ENCODE measurements around the gene GASK1B. TPM values are rescaled to one million over a fixed set of nuclear protein-coding genes. Genes with fewer than 3 reads are reported as not detected.

The GASK1B gene
- total and polyA plus RNA-seq, 4 donors: 28.5 to 173 (median 89.0) TPM

- Histone ChIP-seq H3K4me1 (ENCODE audit: control insufficient read depth in 1 of 2, insufficient read depth in 2 of 2, low read length in 2 of 2) (peaks cover 0 to 9% of the 10 kb centered on the region in 2 donors), H3K4me3 (ENCODE audit: low read length in 2 of 2) (no peak overlapping the region), H3K27me3 (ENCODE audit: control insufficient read depth in 1 of 2, insufficient read depth in 2 of 2, low read length in 1 of 2) (no peaks in the 10 kb centered on the region), H3K27ac (ENCODE audit: low read depth in 1 of 2, low read length in 2 of 2) (peak overlapping the region; percentile 89 to 98), H3K9me3 (ENCODE audit: control insufficient read depth, low read length) (no peaks in the 10 kb centered on the region), H3K36me3 (ENCODE audit: control insufficient read depth in 1 of 2, insufficient read depth in 2 of 2, low read length in 1 of 2) (no peaks in the 10 kb centered on the region)
- ATAC-seq (ENCODE audit: low FRiP score) (peak; percentile 61), DNase-seq (no peak)
- 20% methylated on average over 3 of the region's 3 CpGs for WGBS, 2 donors
- intact Hi-C loops (cut with DNase I): no loop called here
Measured at GRCh38 chr4:158193171-158193749, 20.4 kb upstream of the GASK1B start.

DNA sequence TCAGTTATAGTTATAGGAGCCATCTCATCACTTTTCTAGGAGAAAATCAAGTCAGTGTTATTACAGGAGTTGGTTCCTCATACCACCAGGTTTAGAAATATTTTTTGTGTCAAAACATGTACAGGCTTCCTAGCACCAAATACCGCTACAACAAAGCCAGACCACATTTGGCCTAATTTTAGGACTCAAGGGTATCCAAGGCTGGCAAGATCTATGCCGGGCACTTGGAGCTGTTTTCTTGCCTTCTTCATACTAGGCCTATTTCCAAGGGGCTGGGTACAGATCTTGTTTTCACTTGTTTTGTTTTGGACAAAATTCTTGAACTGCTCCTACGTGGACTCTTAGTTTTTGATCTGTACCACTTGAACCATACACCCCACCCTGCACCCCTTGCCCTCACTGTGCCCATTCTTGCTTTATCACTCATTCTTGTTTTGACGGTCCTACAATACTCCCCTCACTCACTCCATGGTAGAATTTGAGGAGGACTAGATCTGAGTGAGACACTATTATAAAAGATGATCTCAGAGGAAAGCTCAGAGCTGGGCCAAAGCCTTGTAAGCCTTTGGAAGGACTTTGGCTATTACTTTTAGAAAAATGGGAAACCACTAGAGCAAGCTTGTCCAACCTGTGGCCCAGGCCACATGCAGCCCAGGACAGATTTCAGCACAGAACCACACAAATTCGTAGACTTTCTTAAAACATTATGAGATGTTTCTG, 19.8 kb upstream of the GASK1B start:
- intact Hi-C loops (cut with DNase I): no loop called here
- H3K9me3 ChIP-seq (ENCODE audit: control insufficient read depth, low read length): no peaks in the 10 kb centered on the region
- peak overlapping the region; percentile 77 to 98 for H3K27ac ChIP-seq (ENCODE audit: low read depth in 1 of 2, low read length in 2 of 2)
- H3K4me3 ChIP-seq (ENCODE audit: low read length in 2 of 2): no peak overlapping the region
- 7 to 9% methylated on average over 5 of the region's 5 CpGs for WGBS, 2 donors
- no peaks in the 10 kb centered on the region for H3K27me3 ChIP-seq (ENCODE audit: control insufficient read depth in 1 of 2, insufficient read depth in 2 of 2, low read length in 1 of 2)
- H3K4me1 ChIP-seq (ENCODE audit: control insufficient read depth in 1 of 2, insufficient read depth in 2 of 2, low read length in 2 of 2): peaks cover 0 to 9% of the 10 kb centered on the region in 2 donors
- DNase-seq (no peak), ATAC-seq (ENCODE audit: low FRiP score) (peak; percentile 75)
- no peaks in the 10 kb centered on the region for H3K36me3 ChIP-seq (ENCODE audit: control insufficient read depth in 1 of 2, insufficient read depth in 2 of 2, low read length in 1 of 2)

DNA sequence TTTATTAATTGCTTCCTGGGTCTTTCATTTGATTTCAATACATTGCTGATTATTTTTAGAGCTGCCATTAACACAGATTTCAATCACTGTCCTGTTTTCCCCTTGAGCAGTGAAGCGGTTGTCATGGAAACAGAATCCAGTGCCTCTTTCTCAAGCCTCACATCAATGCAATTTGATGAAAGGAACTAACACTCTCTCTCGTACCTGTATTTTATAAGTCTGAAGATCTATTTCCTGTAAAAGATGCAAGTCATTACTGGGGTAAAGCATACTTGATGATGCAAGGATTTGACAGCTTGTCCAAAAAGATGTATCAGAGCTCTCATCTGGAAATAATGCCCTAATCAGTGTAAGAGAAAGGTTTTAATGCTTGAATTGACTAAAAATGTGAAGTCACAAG, 17.9 kb upstream of the GASK1B start:
- no peaks in the 10 kb centered on the region for H3K9me3 ChIP-seq (ENCODE audit: control insufficient read depth, low read length)
- no peak overlapping the region for H3K4me3 ChIP-seq (ENCODE audit: low read length in 2 of 2)
- peaks cover 0 to 9% of the 10 kb centered on the region in 2 donors for H3K4me1 ChIP-seq (ENCODE audit: control insufficient read depth in 1 of 2, insufficient read depth in 2 of 2, low read length in 2 of 2)
- WGBS, 2 donors: 95% methylated on average over 2 of the region's 2 CpGs
- intact Hi-C loops (cut with DNase I): no loop called here
- H3K27me3 ChIP-seq (ENCODE audit: control insufficient read depth in 1 of 2, insufficient read depth in 2 of 2, low read length in 1 of 2): no peaks in the 10 kb centered on the region
- H3K36me3 ChIP-seq (ENCODE audit: control insufficient read depth in 1 of 2, insufficient read depth in 2 of 2, low read length in 1 of 2): no peaks in the 10 kb centered on the region
- ATAC-seq (ENCODE audit: low FRiP score): no peak
- H3K27ac ChIP-seq (ENCODE audit: low read depth in 1 of 2, low read length in 2 of 2): no peak overlapping the region
- no peak for DNase-seq

DNA sequence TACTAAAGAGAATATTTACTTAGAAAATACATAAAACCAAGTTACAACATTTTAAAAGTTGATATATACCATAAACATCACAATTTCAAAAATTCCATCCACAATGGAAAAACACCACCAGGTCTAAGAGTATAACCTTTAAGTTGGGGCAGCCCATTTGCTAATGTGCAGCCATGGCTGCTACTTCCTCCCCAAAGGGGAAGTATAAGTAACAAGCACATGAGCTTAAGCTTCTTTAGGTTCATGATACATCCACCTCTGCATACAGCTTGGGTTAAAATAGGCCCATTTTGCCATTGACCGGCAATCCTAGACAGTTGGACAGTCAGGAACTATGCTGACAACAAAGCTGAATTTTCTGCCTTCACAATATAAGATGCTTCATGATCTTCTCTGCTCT, 16.6 kb upstream of the GASK1B start:
- WGBS, 2 donors: 91 to 97% methylated on average over 1 of the region's 1 CpG
- Histone ChIP-seq H3K27ac (ENCODE audit: low read depth in 1 of 2, low read length in 2 of 2) (no peak overlapping the region), H3K27me3 (ENCODE audit: control insufficient read depth in 1 of 2, insufficient read depth in 2 of 2, low read length in 1 of 2) (no peaks in the 10 kb centered on the region), H3K36me3 (ENCODE audit: control insufficient read depth in 1 of 2, insufficient read depth in 2 of 2, low read length in 1 of 2) (no peaks in the 10 kb centered on the region), H3K4me3 (ENCODE audit: low read length in 2 of 2) (no peak overlapping the region), H3K4me1 (ENCODE audit: control insufficient read depth in 1 of 2, insufficient read depth in 2 of 2, low read length in 2 of 2) (peaks cover 0 to 8% of the 10 kb centered on the region in 2 donors), H3K9me3 (ENCODE audit: control insufficient read depth, low read length) (no peaks in the 10 kb centered on the region)
- DNase-seq (no peak), ATAC-seq (ENCODE audit: low FRiP score) (no peak)
- intact Hi-C loops (cut with DNase I): no loop called here

- intact Hi-C loops (cut with DNase I): no loop called here
- Histone ChIP-seq H3K27ac (ENCODE audit: low read depth in 1 of 2, low read length in 2 of 2) (no peak overlapping the region), H3K4me1 (ENCODE audit: control insufficient read depth in 1 of 2, insufficient read depth in 2 of 2, low read length in 2 of 2) (peaks cover 0 to 5% of the 10 kb centered on the region in 2 donors), H3K4me3 (ENCODE audit: low read length in 2 of 2) (no peak overlapping the region), H3K9me3 (ENCODE audit: control insufficient read depth, low read length) (no peaks in the 10 kb centered on the region), H3K27me3 (ENCODE audit: control insufficient read depth in 1 of 2, insufficient read depth in 2 of 2, low read length in 1 of 2) (no peaks in the 10 kb centered on the region), H3K36me3 (ENCODE audit: control insufficient read depth in 1 of 2, insufficient read depth in 2 of 2, low read length in 1 of 2) (no peaks in the 10 kb centered on the region)
- DNase-seq: no peak
- ATAC-seq (ENCODE audit: low FRiP score): no peak
- WGBS, 2 donors: 80 to 81% methylated on average over 2 of the region's 2 CpGs
Measured at GRCh38 chr4:158186815-158187214, 14.0 kb upstream of the GASK1B start.

DNA sequence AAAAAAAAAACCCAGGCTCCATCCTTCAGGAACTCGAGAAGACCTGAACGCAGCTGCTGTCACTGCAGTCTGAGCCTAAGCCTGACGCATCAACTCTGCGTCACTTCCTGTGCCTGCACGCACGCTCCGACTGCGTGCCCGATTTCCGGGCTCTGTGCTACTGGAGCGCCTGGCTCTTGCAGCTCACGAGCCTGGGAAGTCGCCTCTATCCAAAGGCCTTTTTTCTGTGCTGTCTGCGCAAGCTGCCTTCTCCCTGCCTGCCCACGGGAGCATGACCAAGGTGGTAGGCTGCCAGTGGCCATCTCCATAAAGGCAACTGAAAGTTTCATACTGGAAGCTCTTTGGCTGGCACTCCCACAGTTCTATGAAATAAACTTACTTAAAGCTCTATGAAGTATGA, 9.9 kb upstream of the GASK1B start:
- no peaks in the 10 kb centered on the region for H3K36me3 ChIP-seq (ENCODE audit: control insufficient read depth in 1 of 2, insufficient read depth in 2 of 2, low read length in 1 of 2)
- no peak overlapping the region for H3K4me3 ChIP-seq (ENCODE audit: low read length in 2 of 2)
- peak overlapping the region in 1 of 2 donors; percentile 1 for H3K27ac ChIP-seq (ENCODE audit: low read depth in 1 of 2, low read length in 2 of 2)
- WGBS, 2 donors: 79 to 81% methylated on average over 15 of the region's 15 CpGs
- no peaks in the 10 kb centered on the region for H3K9me3 ChIP-seq (ENCODE audit: control insufficient read depth, low read length)
- peak; percentile 24 for ATAC-seq (ENCODE audit: low FRiP score)
- DNase-seq: peak; percentile 51 to 75
- intact Hi-C loops (cut with DNase I): no loop called here
- H3K27me3 ChIP-seq (ENCODE audit: control insufficient read depth in 1 of 2, insufficient read depth in 2 of 2, low read length in 1 of 2): no peaks in the 10 kb centered on the region
- peaks cover 2 to 8% of the 10 kb centered on the region in 2 donors for H3K4me1 ChIP-seq (ENCODE audit: control insufficient read depth in 1 of 2, insufficient read depth in 2 of 2, low read length in 2 of 2)

- peaks cover 2 to 12% of the 10 kb centered on the region in 2 donors for H3K4me1 ChIP-seq (ENCODE audit: control insufficient read depth in 1 of 2, insufficient read depth in 2 of 2, low read length in 2 of 2)
- H3K27ac ChIP-seq (ENCODE audit: low read depth in 1 of 2, low read length in 2 of 2): peak overlapping the region; percentile 71 to 73
- intact Hi-C loops (cut with DNase I): no loop called here
- no peaks in the 10 kb centered on the region for H3K27me3 ChIP-seq (ENCODE audit: control insufficient read depth in 1 of 2, insufficient read depth in 2 of 2, low read length in 1 of 2)
- WGBS, 2 donors: 39 to 45% methylated on average over 5 of the region's 5 CpGs
- no peaks in the 10 kb centered on the region for H3K36me3 ChIP-seq (ENCODE audit: control insufficient read depth in 1 of 2, insufficient read depth in 2 of 2, low read length in 1 of 2)
- ATAC-seq (ENCODE audit: low FRiP score) (no peak), DNase-seq (no peak)
- H3K4me3 ChIP-seq (ENCODE audit: low read length in 2 of 2): no peak overlapping the region
- H3K9me3 ChIP-seq (ENCODE audit: control insufficient read depth, low read length): no peaks in the 10 kb centered on the region
Measured at GRCh38 chr4:158181906-158182305, 9.1 kb upstream of the GASK1B start.

DNA sequence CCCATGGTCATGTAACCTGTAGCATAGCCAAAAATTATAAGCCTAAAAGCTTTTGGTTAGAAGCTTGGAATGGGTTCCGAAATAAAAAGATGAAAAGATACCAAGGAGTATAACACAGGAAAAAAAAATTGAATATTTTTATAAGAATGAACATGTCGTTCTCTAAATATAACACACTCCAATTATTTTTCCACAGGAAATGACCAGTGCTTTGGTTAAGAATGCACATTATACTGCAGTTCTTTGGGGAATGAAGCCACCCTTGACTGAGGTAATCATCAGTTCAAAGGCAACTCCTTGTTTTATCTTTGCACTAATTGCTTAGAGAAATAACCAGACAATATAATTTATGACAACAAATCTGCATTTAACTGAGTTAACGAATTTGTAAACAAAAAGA, 6.6 kb upstream of the GASK1B start:
- Histone ChIP-seq H3K36me3 (ENCODE audit: control insufficient read depth in 1 of 2, insufficient read depth in 2 of 2, low read length in 1 of 2) (no peaks in the 10 kb centered on the region), H3K4me1 (ENCODE audit: control insufficient read depth in 1 of 2, insufficient read depth in 2 of 2, low read length in 2 of 2) (peaks cover 7 to 16% of the 10 kb centered on the region in 2 donors), H3K27me3 (ENCODE audit: control insufficient read depth in 1 of 2, insufficient read depth in 2 of 2, low read length in 1 of 2) (no peaks in the 10 kb centered on the region), H3K4me3 (ENCODE audit: low read length in 2 of 2) (no peak overlapping the region), H3K9me3 (ENCODE audit: control insufficient read depth, low read length) (no peaks in the 10 kb centered on the region), H3K27ac (ENCODE audit: low read depth in 1 of 2, low read length in 2 of 2) (peak overlapping the region; percentile 98 to 100)
- WGBS, 2 donors: 23 to 24% methylated on average over 3 of the region's 3 CpGs
- DNase-seq (no peak), ATAC-seq (ENCODE audit: low FRiP score) (peak; percentile 47)
- intact Hi-C loops (cut with DNase I): loop anchor here in 1 of 2 donors (10.0 kb wide), 2 partner anchors 445 to 955 kb away; partner anchors contain the start of gene GRIA2

DNA sequence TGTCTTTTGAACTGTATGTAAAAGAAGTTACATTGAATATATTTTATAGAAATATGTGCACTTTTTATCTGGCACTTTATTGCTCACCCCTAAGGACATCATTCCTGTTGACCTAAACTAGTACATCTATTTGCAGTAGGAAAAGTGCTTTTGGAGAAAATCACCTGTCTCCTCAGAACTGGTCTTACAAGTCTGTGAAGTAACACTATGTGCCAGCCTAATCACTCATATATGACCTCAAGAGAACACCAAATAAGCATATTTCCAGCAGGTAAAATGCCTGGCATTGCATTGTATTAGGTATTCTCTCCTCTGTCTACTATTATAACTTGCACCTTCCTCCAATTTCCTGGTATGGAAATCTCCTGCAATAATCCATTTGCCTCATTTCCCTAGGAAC, 4.0 kb upstream of the GASK1B start:
- ATAC-seq (ENCODE audit: low FRiP score) (no peak), DNase-seq (no peak)
- Histone ChIP-seq H3K4me3 (ENCODE audit: low read length in 2 of 2) (no peak overlapping the region), H3K9me3 (ENCODE audit: control insufficient read depth, low read length) (no peaks in the 10 kb centered on the region), H3K36me3 (ENCODE audit: control insufficient read depth in 1 of 2, insufficient read depth in 2 of 2, low read length in 1 of 2) (no peaks in the 10 kb centered on the region), H3K27ac (ENCODE audit: low read depth in 1 of 2, low read length in 2 of 2) (peak overlapping the region; percentile 71 to 84), H3K4me1 (ENCODE audit: control insufficient read depth in 1 of 2, insufficient read depth in 2 of 2, low read length in 2 of 2) (peaks cover 7 to 17% of the 10 kb centered on the region in 2 donors), H3K27me3 (ENCODE audit: control insufficient read depth in 1 of 2, insufficient read depth in 2 of 2, low read length in 1 of 2) (no peaks in the 10 kb centered on the region)
- intact Hi-C loops (cut with DNase I): loop anchor here in 1 of 2 donors (10.0 kb wide), 2 partner anchors 448 to 952 kb away; partner anchors contain the start of gene GRIA2
